GM19099 (cell line): Measurements from ENCODE around the gene ZNF683.

ENCODE experiments used
- POLR2A ChIP-seq: IDR thresholded peaks from 3 replicates; pipeline ENCODE4 v1.6.1; 2011; ENCODE audit warnings: low read depth; ENCODE audit not compliant: insufficient read length; ENCODE audit errors: extremely low read depth

The ZNF683 gene

DNA sequence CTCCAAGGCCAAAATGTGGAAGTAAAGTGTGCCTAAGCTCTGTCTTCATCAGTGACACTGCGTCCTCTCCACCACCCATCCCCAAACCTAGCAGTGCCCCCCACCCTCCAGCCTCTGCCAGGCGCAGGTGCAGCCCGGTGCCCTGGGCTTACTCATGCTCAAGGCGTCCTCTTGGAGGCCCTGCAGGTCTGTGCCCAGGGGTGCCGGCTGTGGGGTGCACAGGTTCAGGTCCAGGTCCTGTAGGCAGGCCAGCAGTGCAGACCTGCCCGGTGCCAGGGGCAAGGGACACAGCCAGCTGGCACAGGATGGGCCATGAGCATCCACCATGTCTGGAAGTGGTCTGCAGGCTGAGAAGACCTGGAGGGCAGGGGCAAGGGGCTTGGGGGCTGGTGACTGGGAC lies 5.1 kb downstream of the ZNF683 start:
- TF ChIP-seq POLR2A: no peak

DNA sequence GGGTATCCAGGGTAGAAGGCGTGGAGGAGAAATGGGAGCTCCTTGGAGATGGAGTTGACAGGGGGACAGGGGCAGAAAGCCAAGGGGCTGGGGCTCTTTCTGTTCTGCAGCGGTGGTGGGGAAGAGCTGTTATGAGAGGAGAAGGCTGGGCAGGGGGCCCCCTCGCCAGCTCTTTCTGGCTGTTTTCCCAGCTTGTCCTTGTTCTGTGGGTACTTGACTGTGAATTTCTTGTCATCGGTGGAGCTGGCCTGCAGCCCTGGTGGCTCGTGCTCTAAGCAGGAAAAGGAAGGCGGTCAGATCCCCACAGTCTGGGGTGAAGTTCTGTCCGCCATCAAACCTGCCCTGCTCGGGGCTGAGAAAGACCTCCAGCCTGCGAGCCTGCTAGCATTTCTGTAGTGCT lies 7.6 kb downstream of the ZNF683 start:
- no peak for TF ChIP-seq POLR2A

DNA sequence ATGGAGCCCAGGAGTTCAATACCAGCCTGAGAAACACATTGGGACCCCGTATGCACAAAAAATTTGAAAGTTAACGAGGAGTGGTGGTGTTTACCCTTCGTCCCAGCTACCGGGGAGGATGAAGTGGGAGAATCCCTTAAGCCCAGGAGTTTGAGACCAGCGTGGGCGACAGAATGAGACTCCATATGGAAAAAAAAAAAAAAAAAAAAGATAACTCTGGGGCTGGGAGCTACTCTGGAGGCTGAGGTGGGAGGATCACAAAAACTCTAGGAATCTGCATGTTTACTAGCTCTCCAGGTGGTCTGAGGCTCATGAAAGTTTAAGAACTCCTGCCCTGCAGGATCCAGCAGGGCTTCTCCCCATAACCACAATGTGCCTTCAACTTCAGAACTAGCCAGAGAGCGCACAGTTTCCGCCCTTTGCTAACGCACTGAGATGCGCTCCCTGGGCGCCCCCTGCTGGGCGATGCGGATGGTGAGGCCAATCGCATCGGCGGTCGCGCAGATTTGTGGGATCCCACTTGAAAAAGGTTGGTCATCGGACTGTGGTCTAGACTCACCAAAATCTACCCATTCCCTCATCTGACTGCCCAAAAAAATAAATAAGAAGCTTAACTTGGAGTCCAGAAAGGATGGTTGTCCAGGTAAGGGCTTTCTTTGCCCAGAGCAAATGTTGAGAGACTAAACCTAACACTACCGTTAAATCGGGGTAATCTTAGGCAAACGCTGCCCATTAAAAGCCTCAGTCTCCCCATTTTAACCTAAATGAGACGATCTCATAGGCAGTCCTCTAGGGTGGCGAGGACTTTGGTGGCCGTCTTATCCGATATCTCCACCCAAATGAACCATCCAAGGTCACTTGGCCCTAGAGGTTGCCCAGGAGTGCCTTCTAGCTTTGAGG lies 8.8 kb downstream of the ZNF683 start:
- TF ChIP-seq POLR2A: no peak

- TF ChIP-seq POLR2A: no peak
Measured at GRCh38 chr1:26362331-26362730, 10.2 kb downstream of the ZNF683 start.

DNA sequence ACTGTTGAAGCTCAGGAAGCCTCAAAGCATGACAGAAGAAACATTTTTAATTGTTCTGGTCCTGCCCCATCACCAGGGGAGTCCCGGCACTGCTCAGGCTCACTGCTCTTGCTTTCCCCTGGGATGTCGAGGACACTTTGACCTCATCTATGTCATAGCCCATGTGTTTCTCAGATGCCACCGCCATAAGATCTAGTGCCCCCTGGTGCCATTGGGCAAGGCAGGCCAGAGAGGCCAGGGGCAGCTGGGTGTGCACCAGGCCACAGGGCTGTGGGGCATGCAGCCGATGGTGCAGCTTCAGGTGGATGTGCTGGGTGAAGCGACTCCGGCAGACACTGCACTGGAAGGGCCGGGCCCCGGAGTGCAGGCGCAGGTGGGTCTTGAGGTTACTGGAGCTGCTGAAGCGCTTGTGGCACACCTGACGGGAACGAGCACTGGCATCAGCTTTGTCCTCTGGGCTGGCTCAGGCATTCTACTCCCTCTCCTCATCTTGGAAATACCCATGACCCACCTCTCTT lies 10.9 kb downstream of the ZNF683 start:
- TF ChIP-seq POLR2A: no peak

- TF ChIP-seq POLR2A: no peak
Measured at GRCh38 chr1:26360807-26361604, 11.5 kb downstream of the ZNF683 start.

- no peak for TF ChIP-seq POLR2A
Measured at GRCh38 chr1:26359981-26360806, 12.4 kb downstream of the ZNF683 start.

DNA sequence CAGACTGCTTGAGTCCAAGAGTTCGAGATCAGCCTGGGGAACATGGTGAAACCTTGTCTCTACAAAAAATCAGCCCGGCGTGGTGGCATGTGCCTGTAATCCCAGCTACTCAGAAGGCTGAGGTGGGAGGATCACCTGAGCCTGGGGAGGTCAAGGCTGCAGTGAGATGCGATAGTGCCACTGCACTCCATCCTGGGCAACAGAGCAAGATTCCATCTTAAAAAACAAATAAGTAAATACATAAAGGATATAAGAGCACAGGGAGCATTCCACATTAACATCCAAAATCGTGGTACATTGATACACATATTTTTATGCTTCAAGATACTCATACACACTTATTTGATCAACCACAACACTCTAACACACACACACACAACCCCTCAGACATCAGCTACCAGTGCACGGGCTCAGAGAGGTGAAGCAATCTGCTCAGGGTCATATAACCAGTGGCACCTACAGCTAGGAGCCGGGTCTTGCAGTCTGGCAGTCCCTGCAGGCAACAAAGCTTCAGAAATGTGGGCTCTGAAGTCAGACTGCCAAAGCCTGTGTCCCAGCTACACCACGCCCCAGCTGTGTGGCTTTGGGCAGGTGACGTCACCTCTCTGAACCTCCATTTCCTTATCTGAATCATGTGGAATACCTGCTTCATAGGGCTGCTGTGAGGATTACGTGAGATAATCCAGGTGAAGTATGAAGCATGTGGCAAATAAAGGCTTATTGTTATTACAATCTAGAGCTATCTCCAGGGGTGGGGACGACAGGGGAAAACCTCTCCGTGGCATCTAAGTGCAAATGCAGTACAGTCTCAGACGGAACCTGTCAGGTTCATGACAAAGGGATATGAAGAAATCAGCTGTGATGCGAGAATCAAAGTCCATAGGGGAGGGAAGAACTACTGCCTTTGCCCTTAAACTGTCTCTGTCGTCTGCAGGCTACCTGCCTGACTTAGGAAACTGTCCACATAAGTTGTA lies 13.9 kb downstream of the ZNF683 start:
- no peak for TF ChIP-seq POLR2A

- TF ChIP-seq POLR2A: no peak
Measured at GRCh38 chr1:26357121-26357602, 15.4 kb downstream of the ZNF683 start.

DNA sequence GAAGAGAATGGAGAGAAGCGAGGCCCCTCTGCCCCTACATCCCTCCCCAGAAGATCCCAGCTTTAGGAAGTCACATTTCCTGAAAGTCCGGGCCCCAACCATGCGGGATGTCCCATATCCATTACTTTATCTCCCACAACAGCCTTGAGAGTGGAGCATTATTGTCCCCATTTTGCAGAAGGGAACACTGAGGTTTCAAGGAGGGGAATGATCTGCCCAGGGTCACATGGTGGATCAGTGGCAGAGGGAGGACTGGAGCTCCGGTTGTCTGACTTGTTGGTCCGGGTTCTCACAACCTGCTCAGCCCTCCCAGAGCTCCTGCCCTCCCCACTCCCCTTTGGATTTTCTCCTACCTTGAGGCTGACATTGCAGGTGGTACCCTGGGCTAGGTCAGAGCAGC lies 16.4 kb downstream of the ZNF683 start:
- TF ChIP-seq POLR2A: no peak

DNA sequence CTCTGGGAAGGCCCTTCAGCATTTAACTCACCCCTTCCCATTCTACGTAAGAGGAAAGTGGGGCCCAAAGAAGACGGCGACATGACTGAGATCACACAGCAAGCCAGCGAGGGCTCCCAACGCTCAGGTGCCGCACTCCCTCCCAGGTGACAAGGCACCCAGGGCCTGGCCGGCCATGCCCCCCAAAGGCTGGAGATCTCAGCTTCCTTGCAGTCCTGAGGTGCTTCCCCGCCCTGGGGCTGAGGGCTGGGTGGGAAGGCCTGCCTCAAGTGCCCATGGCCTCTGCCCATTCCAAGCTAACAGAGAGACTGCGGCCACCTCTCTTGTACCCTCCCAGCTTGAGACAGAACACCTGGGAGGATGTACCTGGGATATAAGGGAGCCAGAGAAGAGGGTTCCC lies 17.6 kb downstream of the ZNF683 start:
- TF ChIP-seq POLR2A: no peak

DNA sequence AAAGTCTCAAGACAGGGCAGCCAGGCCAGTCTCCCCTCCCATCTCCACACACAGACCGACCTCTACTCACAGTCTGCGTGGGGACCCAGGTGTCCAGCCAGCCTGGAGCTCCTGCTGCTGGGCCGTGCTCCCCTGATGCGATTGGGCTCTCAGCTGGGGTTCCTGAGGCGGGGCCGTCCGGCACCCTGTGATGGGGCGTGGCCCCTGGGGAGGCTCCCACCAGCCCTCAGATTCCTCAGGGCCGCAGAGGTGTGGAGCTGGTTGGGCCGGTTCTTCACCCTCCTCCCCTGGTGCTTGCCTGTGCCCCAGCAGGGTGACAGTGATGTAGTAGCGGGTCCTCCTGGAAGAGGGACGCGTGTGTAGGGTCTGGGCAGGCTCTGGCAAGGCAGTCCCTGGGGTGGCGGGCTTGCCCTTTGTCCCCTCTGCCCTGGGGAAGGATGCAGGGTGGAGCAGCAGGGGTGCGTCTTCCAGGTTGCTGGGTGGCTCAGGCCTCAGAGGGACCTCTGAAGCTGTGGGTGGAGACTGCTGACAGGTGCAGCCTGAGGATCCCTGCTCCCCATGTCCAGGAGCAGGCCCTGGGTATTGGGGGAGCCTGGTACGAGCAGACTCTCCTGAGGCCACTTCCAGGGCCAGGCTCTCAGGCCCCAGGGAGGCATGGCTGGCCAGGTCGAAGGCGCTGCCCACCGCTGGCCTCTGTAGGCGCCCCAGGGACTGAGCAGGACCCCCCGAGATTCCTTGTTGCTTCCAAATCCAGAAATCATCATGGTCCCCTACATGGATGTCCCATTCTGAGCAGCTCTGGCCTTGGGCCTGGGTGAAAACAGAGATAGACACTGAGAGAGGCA lies 18.4 kb downstream of the ZNF683 start, which contains the start of gene CRYBG2:
Gene CRYBG2 (minus strand): TSS at position 155 of the 845 bp plus-strand sequence. CDS start 7,473 bp downstream, outside the sequence.
- TF ChIP-seq POLR2A: no peak
